Heart left ventricle (tissue), 13 donors: ENCODE measurements around the gene SNAP47.

ENCODE experiments used
- POLR2A ChIP-seq, 2 donors: fragments of 450-650 bp; IDR thresholded peaks; one replicate each; pipeline ENCODE4 v1.6.1; 2017; ENCODE audit warnings: antibody characterized with exemption in 2 of 2, mild to moderate bottlenecking in 2 of 2, moderate library complexity in 2 of 2
- TF ChIP-seq, protein P1 (sequence below), 12 donors: fragments of 200-600 bp; sonication (generic) in 4 of 12; IDR thresholded peaks; one replicate each; pipeline versions ENCODE4 v1.5.0 to v1.8.0; 2018 to 2022; ENCODE audit warnings: antibody characterized with exemption in 12 of 12, mild to moderate bottlenecking in 5 of 12
- donor health status: ischemic (EF 13 %, LVEDD 7.1; RV severe dilation, severe dysfunction).
- donor health status: DM: no; HTN: yes; CAD: no.
- donor health status: DM: no; HTN: no; CAD: no.
- donor health status: ischemic (EF 25% LVEDD 6.9; RV normal size, moderate dysfunction).
- donor health status: ischemic (EF 25% LVEDD 5.7; RV mildly dilated, moderate dysfunction).
- donor health status: ischemic (EF 35%, LVEDD 5.7; RV mildly dilated, moderate dysfunction).
- donor health status: nonischemic (EF 11% LVEDD 7.7; RV severe dilation, severe dysfunction).
- donor health status: DM: yes; HTN: yes; CAD: no.
- donor health status: PGD.
- donor health status: ischemic (EF 29% LVEDD 5.4; RV normal size, mild dysfunction).
- donor health status: nonischemic (EF 23%, LVEDD 6.1; RV moderate dilation, normal function).

GRCh38 chr1:227756172-227756959, 21.1 kb downstream of the SNAP47 start:
- TF ChIP-seq, protein P1, sequence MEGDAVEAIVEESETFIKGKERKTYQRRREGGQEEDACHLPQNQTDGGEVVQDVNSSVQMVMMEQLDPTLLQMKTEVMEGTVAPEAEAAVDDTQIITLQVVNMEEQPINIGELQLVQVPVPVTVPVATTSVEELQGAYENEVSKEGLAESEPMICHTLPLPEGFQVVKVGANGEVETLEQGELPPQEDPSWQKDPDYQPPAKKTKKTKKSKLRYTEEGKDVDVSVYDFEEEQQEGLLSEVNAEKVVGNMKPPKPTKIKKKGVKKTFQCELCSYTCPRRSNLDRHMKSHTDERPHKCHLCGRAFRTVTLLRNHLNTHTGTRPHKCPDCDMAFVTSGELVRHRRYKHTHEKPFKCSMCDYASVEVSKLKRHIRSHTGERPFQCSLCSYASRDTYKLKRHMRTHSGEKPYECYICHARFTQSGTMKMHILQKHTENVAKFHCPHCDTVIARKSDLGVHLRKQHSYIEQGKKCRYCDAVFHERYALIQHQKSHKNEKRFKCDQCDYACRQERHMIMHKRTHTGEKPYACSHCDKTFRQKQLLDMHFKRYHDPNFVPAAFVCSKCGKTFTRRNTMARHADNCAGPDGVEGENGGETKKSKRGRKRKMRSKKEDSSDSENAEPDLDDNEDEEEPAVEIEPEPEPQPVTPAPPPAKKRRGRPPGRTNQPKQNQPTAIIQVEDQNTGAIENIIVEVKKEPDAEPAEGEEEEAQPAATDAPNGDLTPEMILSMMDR (IDR thresholded peaks at IDR 0.05): no peak
- TF ChIP-seq POLR2A (IDR thresholded peaks at IDR 0.05): no peak
